Erythroblast (primary cell): ENCODE data around the gene EVA1C.

Source experiments
- GATA1 ChIP-seq: IDR thresholded peaks from 2 replicates; pipeline ENCODE4 v1.6.1; 2011; ENCODE audit warnings: low read depth, mild to moderate bottlenecking, control low read depth, low read length, moderate library complexity
- POLR2A ChIP-seq: IDR thresholded peaks from 2 replicates; pipeline ENCODE4 v1.6.1; 2011; ENCODE audit warnings: mild to moderate bottlenecking, low read length

DNA sequence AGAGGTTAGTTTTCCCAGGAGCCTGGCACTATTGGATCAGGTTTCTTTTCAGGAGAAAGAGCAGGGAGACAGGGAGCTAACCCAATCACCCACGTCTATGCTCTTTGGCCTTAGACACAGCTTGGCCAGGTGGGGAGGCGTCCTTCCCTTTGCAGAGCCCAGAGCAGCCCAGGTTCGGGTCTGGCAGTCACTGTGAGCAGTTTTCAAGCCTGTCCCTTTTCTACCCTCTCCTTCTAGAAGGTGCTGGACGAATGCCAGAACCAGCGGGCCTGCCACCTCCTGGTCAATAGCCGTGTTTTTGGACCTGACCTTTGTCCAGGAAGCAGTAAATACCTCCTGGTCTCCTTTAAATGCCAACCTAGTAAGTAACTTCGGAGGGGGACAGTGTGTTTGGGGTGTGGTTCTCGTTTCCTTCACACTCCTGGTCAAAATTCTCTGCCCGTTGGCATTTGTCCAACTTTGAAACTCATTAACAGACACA lies 44.9 kb downstream of the EVA1C start:
- no peak for TF ChIP-seq POLR2A
- TF ChIP-seq GATA1: no peak
